ENCODE results near the gene KIF26B.
A peak's percentile ranks its signal among the peaks of the same experiment; 100 is the strongest.

Gene KIF26B

GRCh38 chr1:245366886-245367285 lies 212.1 kb downstream of the KIF26B start:
- peak in 1 of 10 donors; percentile 43 for DNase-seq
- intact Hi-C loops (cut with DNase I) = no loop called here

- intact Hi-C loops (cut with DNase I) = no loop called here
Measured at GRCh38 chr1:245370175-245370825, 215.5 kb downstream of the KIF26B start.

GRCh38 chr1:245370905-245371581 lies 216.3 kb downstream of the KIF26B start:
- DNase-seq = no peak
- intact Hi-C loops (cut with DNase I) = no loop called here

More at GRCh38 chr1:245370175-245370825, 215.5 kb downstream of the KIF26B start:
- DNase-seq = no peak

GRCh38 chr1:245373131-245373530 lies 218.3 kb downstream of the KIF26B start:
- intact Hi-C loops (cut with DNase I) = no loop called here
- DNase-seq = no peak

GRCh38 chr1:245375789-245376460 lies 221.1 kb downstream of the KIF26B start:
- DNase-seq = no peak
- intact Hi-C loops (cut with DNase I) = no loop called here

GRCh38 chr1:245377854-245378253 lies 223.1 kb downstream of the KIF26B start:
- no peak for DNase-seq
- intact Hi-C loops (cut with DNase I) = no loop called here

- intact Hi-C loops (cut with DNase I) = no loop called here
- DNase-seq = no peak
Measured at GRCh38 chr1:245378311-245378722, 223.5 kb downstream of the KIF26B start.

GRCh38 chr1:245378745-245379144 lies 224.0 kb downstream of the KIF26B start:
- no peak for DNase-seq
- intact Hi-C loops (cut with DNase I) = no loop called here

GRCh38 chr1:245380790-245381535 lies 226.2 kb downstream of the KIF26B start:
- no peak for DNase-seq
- intact Hi-C loops (cut with DNase I) = loop anchor here (1.0 kb wide), 1 partner anchor 225 kb away; no protein-coding TSS in a partner anchor

- DNase-seq = no peak
- intact Hi-C loops (cut with DNase I) = no loop called here
Measured at GRCh38 chr1:245382981-245383380, 228.2 kb downstream of the KIF26B start.

GRCh38 chr1:245383396-245384330 lies 228.9 kb downstream of the KIF26B start:
- intact Hi-C loops (cut with DNase I) = no loop called here
- DNase-seq = no peak

GRCh38 chr1:245386297-245386971 lies 231.6 kb downstream of the KIF26B start:
- DNase-seq = no peak
- intact Hi-C loops (cut with DNase I) = no loop called here

GRCh38 chr1:245388687-245389086 lies 233.9 kb downstream of the KIF26B start:
- intact Hi-C loops (cut with DNase I) = no loop called here
- DNase-seq = no peak

- intact Hi-C loops (cut with DNase I) = no loop called here
- no peak for DNase-seq
Measured at GRCh38 chr1:245389873-245390272, 235.1 kb downstream of the KIF26B start.

- intact Hi-C loops (cut with DNase I) = no loop called here
- no peak for DNase-seq
Measured at GRCh38 chr1:245390975-245391374, 236.2 kb downstream of the KIF26B start.

- DNase-seq = no peak
- intact Hi-C loops (cut with DNase I) = no loop called here
Measured at GRCh38 chr1:245393694-245394093, 238.9 kb downstream of the KIF26B start.

GRCh38 chr1:245395680-245396079 lies 240.9 kb downstream of the KIF26B start:
- no peak for DNase-seq
- intact Hi-C loops (cut with DNase I) = no loop called here

- DNase-seq = no peak
- intact Hi-C loops (cut with DNase I) = no loop called here
Measured at GRCh38 chr1:245396615-245397014, 241.8 kb downstream of the KIF26B start.

GRCh38 chr1:245397771-245398170 lies 243.0 kb downstream of the KIF26B start:
- no peak for DNase-seq
- intact Hi-C loops (cut with DNase I) = no loop called here

Measured in posterior cingulate gyrus (tissue), 11 donors.